Fibroblast of peridontal ligament (primary cell): ENCODE results near the gene PSEN1.
A peak's percentile ranks its signal among the peaks of the same experiment; 100 is the strongest.
"Not testable (repeated sequence)": the region's sequence is repeated elsewhere in the genome, so short reads cannot be mapped to it uniquely, and the experiment has no call there.

Experiments
- DNase-seq: peaks from one replicate; pipeline ENCODE4 v3.0.0-alpha.2; 2010; ENCODE audit errors: extremely low read depth

PSEN1 gene

GRCh38 chr14:73166399-73166798 lies 30.1 kb downstream of the PSEN1 start:
- no peak for DNase-seq

GRCh38 chr14:73167727-73168126 lies 31.4 kb downstream of the PSEN1 start:
- DNase-seq, result no peak

GRCh38 chr14:73168274-73168673 lies 32.0 kb downstream of the PSEN1 start:
- no peak for DNase-seq

- no peak for DNase-seq
These were observed 32.4 kb downstream of the PSEN1 start for GRCh38 chr14:73168691-73169090.

GRCh38 chr14:73169855-73170254 lies 33.5 kb downstream of the PSEN1 start:
- not testable (repeated sequence) for DNase-seq

GRCh38 chr14:73170686-73171085 lies 34.4 kb downstream of the PSEN1 start:
- DNase-seq, result no peak

- DNase-seq, result no peak
These were observed 36.2 kb downstream of the PSEN1 start for GRCh38 chr14:73172500-73172899.

GRCh38 chr14:73173092-73173735 lies 36.9 kb downstream of the PSEN1 start:
- peak; percentile 82 for DNase-seq

- peak; percentile 37 for DNase-seq
These were observed 40.4 kb downstream of the PSEN1 start for GRCh38 chr14:73176685-73177084.

GRCh38 chr14:73180385-73180805 lies 44.1 kb downstream of the PSEN1 start:
- DNase-seq, result peak; percentile 92

GRCh38 chr14:73180969-73181368 lies 44.7 kb downstream of the PSEN1 start:
- DNase-seq, result not testable (repeated sequence)

GRCh38 chr14:73188501-73188911 lies 52.2 kb downstream of the PSEN1 start:
- DNase-seq, result peak; percentile 75

- DNase-seq, result no peak
These were observed 53.3 kb downstream of the PSEN1 start for GRCh38 chr14:73189651-73190050.

GRCh38 chr14:73191441-73191840 lies 55.1 kb downstream of the PSEN1 start:
- no peak for DNase-seq

GRCh38 chr14:73194306-73194705 lies 58.0 kb downstream of the PSEN1 start:
- not testable (repeated sequence) for DNase-seq

GRCh38 chr14:73198253-73198652 lies 61.9 kb downstream of the PSEN1 start:
- DNase-seq, result no peak

- DNase-seq, result no peak
These were observed 67.2 kb downstream of the PSEN1 start for GRCh38 chr14:73203527-73203926.

- DNase-seq, result no peak
These were observed 71.3 kb downstream of the PSEN1 start for GRCh38 chr14:73207615-73208014.

GRCh38 chr14:73208390-73208789 lies 72.1 kb downstream of the PSEN1 start:
- DNase-seq, result no peak

GRCh38 chr14:73208846-73209245 lies 72.5 kb downstream of the PSEN1 start:
- no peak for DNase-seq

- peak; percentile 15 for DNase-seq
These were observed 73.6 kb downstream of the PSEN1 start for GRCh38 chr14:73209953-73210352.

GRCh38 chr14:73211251-73212040 lies 75.1 kb downstream of the PSEN1 start:
- no peak for DNase-seq

GRCh38 chr14:73216030-73216429 lies 79.7 kb downstream of the PSEN1 start:
- DNase-seq, result no peak
